Omental fat pad (tissue), 4 donors: ENCODE results near the gene CFAP46. TPM values are rescaled to one million over a fixed set of nuclear protein-coding genes. Genes with fewer than 3 reads are reported as not detected.

ENCODE experiments used
- ATAC-seq: fragments of 150-250 bp; one replicate; pipeline ENCODE4 v1.9.1; 2016; ENCODE audit warnings: mild to moderate bottlenecking, moderate library complexity; ENCODE audit not compliant: low FRiP score
- DNase-seq: peaks from one replicate; pipeline ENCODE4 v3.0.0-alpha.2; 2019; ENCODE audit warnings: low spot score
- total RNA-seq, 4 donors: library from RNA; depleted of rRNA; stranded (reverse); fragments of >200 nt; gene quantifications; one replicate each; pipeline ENCODE4 v1.1.0, GENCODE V29; 2016
- TF ChIP-seq, protein P1 (sequence below), 3 donors: fragments of 450-650 bp; IDR thresholded peaks; one replicate each; pipeline ENCODE4 v1.5.1; 2016 to 2017; ENCODE audit warnings: antibody characterized with exemption in 3 of 3, mild to moderate bottlenecking in 3 of 3, moderate library complexity in 2 of 3

The CFAP46 gene
- total RNA-seq, 4 donors from 2014 or later: 0.24 to 0.37 TPM; not detected in 2

DNA sequence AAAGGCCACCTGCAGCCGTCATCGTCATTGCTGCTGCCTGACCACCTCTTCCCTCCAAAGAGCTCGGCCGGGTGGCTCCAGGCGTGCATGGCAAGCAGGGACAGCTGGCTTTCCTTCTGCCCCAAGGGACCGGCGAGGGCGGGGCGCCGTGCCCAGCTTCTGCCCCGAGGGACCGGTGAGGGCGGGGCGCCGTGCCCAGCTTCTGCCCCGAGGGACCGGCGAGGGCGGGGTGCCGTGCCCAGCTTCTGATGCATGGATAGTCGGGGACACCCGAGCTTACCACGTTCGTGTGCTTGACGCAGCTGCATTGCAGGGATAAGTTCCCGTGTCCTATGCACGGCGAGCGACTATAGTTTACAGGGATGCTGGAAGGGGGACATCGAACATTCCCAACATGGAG, 27.0 kb downstream of the CFAP46 start:
- ATAC-seq (no peak), DNase-seq (no peak)
- TF ChIP-seq, protein P1, sequence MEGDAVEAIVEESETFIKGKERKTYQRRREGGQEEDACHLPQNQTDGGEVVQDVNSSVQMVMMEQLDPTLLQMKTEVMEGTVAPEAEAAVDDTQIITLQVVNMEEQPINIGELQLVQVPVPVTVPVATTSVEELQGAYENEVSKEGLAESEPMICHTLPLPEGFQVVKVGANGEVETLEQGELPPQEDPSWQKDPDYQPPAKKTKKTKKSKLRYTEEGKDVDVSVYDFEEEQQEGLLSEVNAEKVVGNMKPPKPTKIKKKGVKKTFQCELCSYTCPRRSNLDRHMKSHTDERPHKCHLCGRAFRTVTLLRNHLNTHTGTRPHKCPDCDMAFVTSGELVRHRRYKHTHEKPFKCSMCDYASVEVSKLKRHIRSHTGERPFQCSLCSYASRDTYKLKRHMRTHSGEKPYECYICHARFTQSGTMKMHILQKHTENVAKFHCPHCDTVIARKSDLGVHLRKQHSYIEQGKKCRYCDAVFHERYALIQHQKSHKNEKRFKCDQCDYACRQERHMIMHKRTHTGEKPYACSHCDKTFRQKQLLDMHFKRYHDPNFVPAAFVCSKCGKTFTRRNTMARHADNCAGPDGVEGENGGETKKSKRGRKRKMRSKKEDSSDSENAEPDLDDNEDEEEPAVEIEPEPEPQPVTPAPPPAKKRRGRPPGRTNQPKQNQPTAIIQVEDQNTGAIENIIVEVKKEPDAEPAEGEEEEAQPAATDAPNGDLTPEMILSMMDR (IDR thresholded peaks at IDR 0.05): no peak

DNA sequence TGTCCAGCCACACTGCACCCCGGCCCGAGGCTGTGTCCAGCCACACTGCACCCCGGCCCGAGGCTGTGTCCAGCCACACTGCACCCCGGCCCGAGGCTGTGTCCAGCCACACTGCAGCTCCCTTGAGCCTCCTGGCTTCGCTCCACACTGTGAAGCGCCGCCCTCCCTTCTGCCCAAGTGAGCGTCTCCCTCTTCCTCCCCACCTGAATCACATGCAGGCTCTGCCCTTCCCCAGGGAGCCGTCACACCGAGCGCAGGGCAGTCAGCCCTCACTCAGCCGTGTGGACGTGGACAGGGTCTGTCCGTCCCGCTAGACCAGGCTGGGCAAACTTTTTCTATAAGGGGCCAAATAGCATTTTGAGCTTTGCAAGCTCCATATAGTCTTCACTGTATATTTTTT, 27.6 kb downstream of the CFAP46 start:
- TF ChIP-seq, protein P1 (IDR thresholded peaks at IDR 0.05): no peak
- no peak for DNase-seq
- ATAC-seq: no peak

DNA sequence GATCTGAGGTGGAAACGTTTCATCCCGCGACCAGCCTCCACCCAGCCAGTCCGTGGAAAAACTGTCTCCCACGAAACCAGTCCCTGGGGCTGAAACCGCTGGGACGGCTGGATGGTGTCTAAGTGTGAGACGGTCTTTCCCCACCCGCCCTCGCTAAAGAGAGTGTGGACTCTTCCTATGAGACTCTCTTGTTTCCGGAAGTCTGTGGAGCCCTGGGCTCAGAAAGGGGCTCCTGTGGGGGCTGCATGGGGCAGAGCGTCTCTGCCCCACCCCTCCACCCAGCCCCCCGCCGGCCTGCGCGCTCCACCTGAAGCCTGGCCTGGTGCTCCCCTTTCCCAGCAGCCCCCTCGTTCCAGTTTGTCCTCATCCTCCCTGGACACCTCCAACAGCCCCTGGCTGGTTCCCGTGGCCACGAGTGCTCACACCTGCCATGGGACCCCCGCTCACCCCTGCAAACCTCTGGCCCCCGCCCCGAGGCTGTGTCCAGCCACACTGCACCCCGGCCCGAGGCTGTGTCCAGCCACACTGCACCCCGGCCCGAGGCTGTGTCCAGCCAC, 28.7 kb downstream of the CFAP46 start:
- TF ChIP-seq, protein P1 (IDR thresholded peaks at IDR 0.05): no peak
- DNase-seq: no peak
- ATAC-seq: no peak

DNA sequence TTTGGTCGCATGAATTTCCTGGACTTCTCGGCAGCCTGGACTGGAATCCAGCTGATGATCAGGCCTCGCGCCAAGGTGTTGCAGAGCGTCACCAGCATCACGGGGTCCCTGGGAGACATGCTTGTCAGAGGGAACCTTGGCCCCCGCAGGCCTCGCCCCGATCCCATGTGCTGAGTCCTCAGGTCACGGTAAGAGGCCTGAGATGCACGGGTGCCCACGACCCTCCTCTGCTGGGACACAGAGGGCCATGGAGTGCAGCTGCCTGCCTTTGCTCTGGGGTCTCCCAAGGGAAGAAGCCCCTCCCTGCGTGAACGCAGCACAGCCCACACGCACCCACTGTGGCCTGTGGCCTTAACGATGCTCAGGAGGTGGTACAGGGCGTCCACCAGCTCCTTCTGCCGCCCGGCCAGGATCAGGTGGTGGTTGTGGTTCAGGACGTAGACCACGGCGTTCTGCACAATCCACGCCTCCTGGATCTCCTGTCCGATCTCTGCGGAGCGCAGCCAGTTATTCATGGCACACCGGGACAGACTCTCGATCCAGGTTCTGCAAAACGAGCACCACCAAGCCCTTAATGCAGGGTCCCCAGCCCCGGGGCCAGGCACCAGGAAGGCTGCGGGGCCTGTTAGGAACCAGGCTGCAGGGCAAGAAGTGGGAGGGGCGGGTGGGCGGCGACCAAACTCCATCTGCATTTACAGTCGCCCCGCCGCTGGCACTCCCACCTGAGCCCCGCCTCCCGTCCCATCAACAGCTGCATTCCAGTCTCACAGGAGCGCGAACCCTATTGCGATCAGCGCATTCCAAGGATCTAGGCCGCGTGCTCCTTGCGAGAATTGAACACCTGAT, 29.4 kb downstream of the CFAP46 start:
- no peak for ATAC-seq

DNA sequence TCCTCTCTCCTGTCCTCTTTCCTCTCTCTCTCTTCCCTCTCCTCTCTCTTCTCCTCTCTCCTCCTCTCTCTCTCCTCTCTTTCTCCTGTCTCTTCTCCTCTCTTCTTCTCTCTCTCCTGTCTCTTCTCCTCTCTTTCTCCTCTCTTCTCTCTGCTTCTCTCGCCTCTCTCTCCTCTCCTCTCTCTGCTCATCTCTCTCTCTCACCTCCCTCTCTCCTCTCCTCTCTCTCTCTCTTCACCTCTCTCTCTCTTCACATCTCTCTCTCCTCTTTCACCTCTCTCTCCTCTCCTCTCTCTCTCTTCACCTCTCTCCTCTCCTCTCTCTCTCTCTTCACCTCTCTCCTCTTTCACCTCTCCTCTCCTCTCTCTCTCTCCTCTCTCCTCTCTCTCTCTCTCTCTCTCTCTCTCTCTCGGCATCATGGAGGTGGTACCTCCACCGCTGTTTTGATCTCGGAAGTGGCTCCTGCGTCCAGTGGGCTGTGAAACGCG, 30.1 kb downstream of the CFAP46 start:
- ATAC-seq: no peak
- TF ChIP-seq, protein P1 (IDR thresholded peaks at IDR 0.05): no peak
- no peak for DNase-seq

More for the DNA sequence above, 29.4 kb downstream of the CFAP46 start:
- TF ChIP-seq, protein P1 (IDR thresholded peaks at IDR 0.05): no peak
- no peak for DNase-seq

DNA sequence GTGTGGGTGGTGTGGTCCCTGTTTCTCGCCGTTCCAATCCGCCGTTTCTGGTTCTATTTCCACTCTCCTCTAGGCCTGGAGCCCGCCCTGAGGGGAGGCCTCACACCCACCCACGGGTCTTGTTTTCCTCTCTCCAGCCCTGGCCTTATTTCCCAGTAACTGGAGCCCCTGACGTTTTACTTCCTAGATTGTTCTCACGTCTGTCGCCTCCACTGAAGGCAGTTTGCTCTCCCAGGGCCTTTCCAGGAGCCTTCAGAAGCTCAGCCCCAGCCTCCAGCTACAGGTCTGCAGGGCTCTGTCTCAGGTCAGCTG, 30.6 kb downstream of the CFAP46 start:
- no peak for DNase-seq
- TF ChIP-seq, protein P1 (IDR thresholded peaks at IDR 0.05): no peak
- ATAC-seq: no peak
